Measurements from ENCODE around the gene KRTAP4-2. TPM values are rescaled to one million over a fixed set of nuclear protein-coding genes. Genes with fewer than 3 reads are reported as not detected.
A peak's percentile ranks its signal among the peaks of the same experiment; 100 is the strongest.

The KRTAP4-2 gene
- total RNA-seq, 3 donors from 2014 or later = not detected

- ATAC-seq = no peak
- no peak for TF ChIP-seq CTCF (IDR thresholded peaks at IDR 0.05)
These were observed 7.0 kb upstream of the KRTAP4-2 start for GRCh38 chr17:41185001-41185400.

GRCh38 chr17:41184480-41184961 lies 6.5 kb upstream of the KRTAP4-2 start, which contains the start of gene KRTAP4-1:
Gene KRTAP4-1 (minus strand): TSS chr17:41184911. CDS start chr17:41184854, 57 bp downstream.
- H3K4me3 ChIP-seq = no peak within 1 kb of the TSS
- ATAC-seq (no peak), DNase-seq (no peak)
- H3K36me3 ChIP-seq (ENCODE audit: low read depth) = no peaks in the 10 kb centered on the region
- TF ChIP-seq CTCF (IDR thresholded peaks at IDR 0.05) = no peak
- H3K4me1 ChIP-seq (ENCODE audit: low read depth) = no peaks in the 10 kb centered on the region
- H3K9me3 ChIP-seq = no peaks in the 10 kb centered on the region
- intact Hi-C loops (cut with DNase I, micrococcal nuclease) = no loop called here

More at GRCh38 chr17:41185001-41185400, 7.0 kb upstream of the KRTAP4-2 start:
- Histone ChIP-seq H3K4me3 (no peak overlapping the region), H3K36me3 (ENCODE audit: low read depth) (no peaks in the 10 kb centered on the region), H3K9me3 (no peaks in the 10 kb centered on the region), H3K4me1 (ENCODE audit: low read depth) (no peaks in the 10 kb centered on the region)
- intact Hi-C loops (cut with DNase I, micrococcal nuclease) = no loop called here
- no peak for DNase-seq

GRCh38 chr17:41178843-41179616 lies 1.0 kb upstream of the KRTAP4-2 start:
- Histone ChIP-seq H3K4me3 (no peak overlapping the region), H3K36me3 (ENCODE audit: low read depth) (no peaks in the 10 kb centered on the region), H3K4me1 (ENCODE audit: low read depth) (no peaks in the 10 kb centered on the region), H3K9me3 (no peaks in the 10 kb centered on the region)
- TF ChIP-seq CTCF (IDR thresholded peaks at IDR 0.05) = no peak
- ATAC-seq (no peak), DNase-seq (no peak)
- intact Hi-C loops (cut with DNase I, micrococcal nuclease) = no loop called here

GRCh38 chr17:41178341-41178740 lies 320 bp upstream of the KRTAP4-2 start:
- H3K36me3 ChIP-seq (ENCODE audit: low read depth) = no peaks in the 10 kb centered on the region
- H3K9me3 ChIP-seq = no peaks in the 10 kb centered on the region
- H3K4me1 ChIP-seq (ENCODE audit: low read depth) = no peaks in the 10 kb centered on the region
- no peak for DNase-seq
- ATAC-seq = peak; percentile 11
- TF ChIP-seq CTCF (IDR thresholded peaks at IDR 0.05) = no peak
- H3K4me3 ChIP-seq = no peak overlapping the region
- intact Hi-C loops (cut with DNase I, micrococcal nuclease) = no loop called here

- no peak for DNase-seq
- ATAC-seq = no peak
- Histone ChIP-seq H3K4me3 (no peak overlapping the region), H3K4me1 (ENCODE audit: low read depth) (no peaks in the 10 kb centered on the region), H3K9me3 (no peaks in the 10 kb centered on the region), H3K36me3 (ENCODE audit: low read depth) (no peaks in the 10 kb centered on the region)
- TF ChIP-seq CTCF (IDR thresholded peaks at IDR 0.05) = no peak
- intact Hi-C loops (cut with DNase I, micrococcal nuclease) = no loop called here
These were observed 1.2 kb downstream of the KRTAP4-2 start for GRCh38 chr17:41176744-41177387.

Measured in mucosa of descending colon (tissue), 3 donors.